ENCODE results near the gene GTF2A1. TPM values are rescaled to one million over a fixed set of nuclear protein-coding genes. Genes with fewer than 3 reads are reported as not detected.

GTF2A1 gene
- polyA plus RNA-seq, 3 donors: 7.9 to 15.8 (median 9.2) TPM

DNA sequence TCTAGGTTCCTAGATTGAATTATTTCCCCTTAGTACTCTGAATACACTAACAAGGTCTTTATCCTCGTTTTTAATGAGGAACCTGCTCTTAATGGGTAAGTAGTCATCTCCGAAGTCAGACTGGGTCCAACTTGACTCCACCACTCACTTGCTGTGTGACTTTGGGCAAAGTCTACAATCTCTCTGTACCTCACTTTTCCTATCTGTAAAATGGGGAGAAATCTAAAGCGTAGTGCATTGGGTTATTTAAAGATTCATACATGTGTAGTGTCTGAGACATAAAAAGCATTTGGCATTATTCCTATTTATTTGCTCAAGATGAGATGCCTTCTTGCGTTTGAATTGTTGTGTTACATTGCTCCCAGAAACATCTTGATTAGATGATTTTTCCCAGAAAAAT lies 51.5 kb downstream of the GTF2A1 start:
- Histone ChIP-seq H3K9ac (ENCODE audit: insufficient read depth, low read length, poor library complexity, severe bottlenecking) (peak overlapping the region; percentile 68), H3K27ac (ENCODE audit: low read depth in 1 of 2, low read length in 2 of 2) (peak overlapping the region; percentile 90 to 94), H3K4me3 (replicated peaks in 1 of 3; ENCODE audit: low read depth in 2 of 3, low read length in 3 of 3) (peak overlapping the region in 2 of 3 experiments; percentile 76 to 93), H3K4me2 (replicated peaks; ENCODE audit: extremely low read depth, low read length, poor library complexity, severe bottlenecking) (peak overlapping the region; percentile 98), H2AFZ (ENCODE audit: insufficient read depth, low read depth, low read length, poor library complexity, severe bottlenecking) (peak overlapping the region; percentile 92), H3K27me3 (ENCODE audit: control insufficient read depth in 2 of 2, insufficient read depth in 2 of 2, low read length in 2 of 2) (no peaks in the 10 kb centered on the region), H3K79me2 (ENCODE audit: insufficient read depth, low read length) (no peaks in the 10 kb centered on the region), H3K4me1 (ENCODE audit: control insufficient read depth in 1 of 2, insufficient read depth in 2 of 2, low read length in 2 of 2) (peaks cover 14 to 17% of the 10 kb centered on the region in 2 donors), H4K20me1 (ENCODE audit: insufficient read depth, low read length) (no peaks in the 10 kb centered on the region), H3K9me3 (replicated peaks in 1 of 2; ENCODE audit: control insufficient read depth in 1 of 2, insufficient read depth in 1 of 2, low read length in 2 of 2) (no peaks in the 10 kb centered on the region), H3K36me3 (replicated peaks in 1 of 2; ENCODE audit: control insufficient read depth in 1 of 2, insufficient read depth in 2 of 2, low read length in 2 of 2) (no peaks in the 10 kb centered on the region)
- DNase-seq: no peak
- Mint-ChIP-seq H3K4me3 (peak overlapping the region; percentile 87 to 95), H3K27ac (peak overlapping the region; percentile 95 to 99 (median 97)), H3K36me3 (peaks cover 0 to 5% of the 10 kb centered on the region in 2 donors), H3K4me1 (peaks cover 38% of the 10 kb centered on the region), H3K27me3 (ENCODE audit: low read depth in 3 of 3) (no peaks in the 10 kb centered on the region), H3K9me3 (no peaks in the 10 kb centered on the region)
- TF ChIP-seq, protein P1, sequence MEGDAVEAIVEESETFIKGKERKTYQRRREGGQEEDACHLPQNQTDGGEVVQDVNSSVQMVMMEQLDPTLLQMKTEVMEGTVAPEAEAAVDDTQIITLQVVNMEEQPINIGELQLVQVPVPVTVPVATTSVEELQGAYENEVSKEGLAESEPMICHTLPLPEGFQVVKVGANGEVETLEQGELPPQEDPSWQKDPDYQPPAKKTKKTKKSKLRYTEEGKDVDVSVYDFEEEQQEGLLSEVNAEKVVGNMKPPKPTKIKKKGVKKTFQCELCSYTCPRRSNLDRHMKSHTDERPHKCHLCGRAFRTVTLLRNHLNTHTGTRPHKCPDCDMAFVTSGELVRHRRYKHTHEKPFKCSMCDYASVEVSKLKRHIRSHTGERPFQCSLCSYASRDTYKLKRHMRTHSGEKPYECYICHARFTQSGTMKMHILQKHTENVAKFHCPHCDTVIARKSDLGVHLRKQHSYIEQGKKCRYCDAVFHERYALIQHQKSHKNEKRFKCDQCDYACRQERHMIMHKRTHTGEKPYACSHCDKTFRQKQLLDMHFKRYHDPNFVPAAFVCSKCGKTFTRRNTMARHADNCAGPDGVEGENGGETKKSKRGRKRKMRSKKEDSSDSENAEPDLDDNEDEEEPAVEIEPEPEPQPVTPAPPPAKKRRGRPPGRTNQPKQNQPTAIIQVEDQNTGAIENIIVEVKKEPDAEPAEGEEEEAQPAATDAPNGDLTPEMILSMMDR (IDR thresholded peaks at IDR 0.05): no peak
- intact Hi-C loops (cut with micrococcal nuclease): loop anchor here in 1 of 2 donors (5.0 to 10.0 kb wide), 2 partner anchors 53 to 214 kb away; partner anchors contain the start of genes GTF2A1 and TSHR
- no CpG with 5 or more reads among the region's 4 CpGs for WGBS (ENCODE audit: insufficient coverage)

DNA sequence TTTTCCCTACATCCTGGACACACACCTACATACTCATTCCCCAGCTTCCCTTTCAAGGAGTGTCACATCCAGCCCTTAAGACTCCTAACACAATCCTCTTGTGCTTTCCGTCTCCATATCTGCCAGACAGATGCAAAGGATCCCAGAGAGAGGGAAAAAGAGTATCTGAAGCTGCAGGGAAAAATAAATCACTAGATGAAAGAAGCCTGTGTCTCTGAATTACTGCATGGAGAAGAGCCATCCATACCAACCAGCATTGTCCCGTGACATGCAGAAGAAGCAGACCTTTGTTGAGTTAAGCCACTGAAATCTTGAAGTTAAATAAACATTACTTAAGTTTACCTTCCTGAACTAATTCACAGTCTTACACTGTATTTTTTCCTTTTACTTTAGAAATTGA lies 54.6 kb downstream of the GTF2A1 start:
- peaks cover 0 to 4% of the 10 kb centered on the region in 2 donors for H3K36me3 Mint-ChIP-seq
- Histone ChIP-seq H3K4me3 (replicated peaks in 1 of 3; ENCODE audit: low read depth in 2 of 3, low read length in 3 of 3) (no peak overlapping the region), H2AFZ (ENCODE audit: insufficient read depth, low read depth, low read length, poor library complexity, severe bottlenecking) (no peak overlapping the region), H3K36me3 (replicated peaks in 1 of 2; ENCODE audit: control insufficient read depth in 1 of 2, insufficient read depth in 2 of 2, low read length in 2 of 2) (no peaks in the 10 kb centered on the region), H3K4me2 (replicated peaks; ENCODE audit: extremely low read depth, low read length, poor library complexity, severe bottlenecking) (no peak overlapping the region), H3K79me2 (ENCODE audit: insufficient read depth, low read length) (no peaks in the 10 kb centered on the region), H3K27me3 (ENCODE audit: control insufficient read depth in 2 of 2, insufficient read depth in 2 of 2, low read length in 2 of 2) (no peaks in the 10 kb centered on the region), H3K9me3 (replicated peaks in 1 of 2; ENCODE audit: control insufficient read depth in 1 of 2, insufficient read depth in 1 of 2, low read length in 2 of 2) (peaks cover 0 to 4% of the 10 kb centered on the region in 2 donors), H4K20me1 (ENCODE audit: insufficient read depth, low read length) (no peaks in the 10 kb centered on the region), H3K27ac (ENCODE audit: low read depth in 1 of 2, low read length in 2 of 2) (no peak overlapping the region), H3K9ac (ENCODE audit: insufficient read depth, low read length, poor library complexity, severe bottlenecking) (no peak overlapping the region), H3K4me1 (ENCODE audit: control insufficient read depth in 1 of 2, insufficient read depth in 2 of 2, low read length in 2 of 2) (peaks cover 32 to 37% of the 10 kb centered on the region in 2 donors)
- no peaks in the 10 kb centered on the region for H3K27me3 Mint-ChIP-seq (ENCODE audit: low read depth in 3 of 3)
- intact Hi-C loops (cut with micrococcal nuclease): loop anchor here in 1 of 2 donors (5.0 to 10.0 kb wide), 2 partner anchors 56 to 211 kb away; partner anchors contain the start of genes GTF2A1 and TSHR
- no peak for DNase-seq
- peaks cover 0 to 4% (median 0%) of the 10 kb centered on the region in 7 donors for H3K9me3 Mint-ChIP-seq
- H3K4me1 Mint-ChIP-seq: peaks cover 45% of the 10 kb centered on the region
- WGBS (ENCODE audit: insufficient coverage): no CpG with 5 or more reads among the region's 2 CpGs
- H3K4me3 Mint-ChIP-seq: no peak overlapping the region
- no peak overlapping the region for H3K27ac Mint-ChIP-seq
- TF ChIP-seq, protein P1 (IDR thresholded peaks at IDR 0.05): no peak

Data from CD14-positive monocyte (primary cell).